GM10266 (cell line): ENCODE measurements around the gene ZMYND8.

ENCODE experiments used
- DNase-seq: peaks from one replicate; pipeline ENCODE4 v3.0.0; 2012; ENCODE audit errors: extremely low spot score
- CTCF ChIP-seq: IDR thresholded peaks from 2 replicates; pipeline ENCODE4 v1.5.1; 2012; ENCODE audit warnings: mild to moderate bottlenecking, low read depth; ENCODE audit not compliant: control insufficient read depth, insufficient read depth; ENCODE audit errors: missing control alignments

Gene ZMYND8

GRCh38 chr20:47224300-47224791, 132.2 kb downstream of the ZMYND8 start:
- TF ChIP-seq CTCF = no peak
- DNase-seq = no peak

GRCh38 chr20:47223896-47224295, 132.6 kb downstream of the ZMYND8 start:
- DNase-seq = no peak
- no peak for TF ChIP-seq CTCF

- no peak for DNase-seq
- no peak for TF ChIP-seq CTCF
These were observed 133.9 kb downstream of the ZMYND8 start for GRCh38 chr20:47222468-47223119.

- no peak for TF ChIP-seq CTCF
These were observed 135.4 kb downstream of the ZMYND8 start for GRCh38 chr20:47221036-47221625.

GRCh38 chr20:47220161-47220582, 136.3 kb downstream of the ZMYND8 start:
- TF ChIP-seq CTCF = peak; percentile 46
- DNase-seq = no peak

More at GRCh38 chr20:47221036-47221625, 135.4 kb downstream of the ZMYND8 start:
- no peak for DNase-seq

- no peak for TF ChIP-seq CTCF
- no peak for DNase-seq
These were observed 138.7 kb downstream of the ZMYND8 start for GRCh38 chr20:47217482-47218446.
